HG03520 (cell line): Measurements from ENCODE around the gene PALMD.

Source experiments
- ATAC-seq: cut with Tn5 transposase; IDR thresholded peaks from one replicate; pipeline ENCODE4 v1.9.1; 2021; ENCODE audit warnings: mild to moderate bottlenecking, moderate library complexity; ENCODE audit not compliant: unreplicated experiment

The PALMD gene

DNA sequence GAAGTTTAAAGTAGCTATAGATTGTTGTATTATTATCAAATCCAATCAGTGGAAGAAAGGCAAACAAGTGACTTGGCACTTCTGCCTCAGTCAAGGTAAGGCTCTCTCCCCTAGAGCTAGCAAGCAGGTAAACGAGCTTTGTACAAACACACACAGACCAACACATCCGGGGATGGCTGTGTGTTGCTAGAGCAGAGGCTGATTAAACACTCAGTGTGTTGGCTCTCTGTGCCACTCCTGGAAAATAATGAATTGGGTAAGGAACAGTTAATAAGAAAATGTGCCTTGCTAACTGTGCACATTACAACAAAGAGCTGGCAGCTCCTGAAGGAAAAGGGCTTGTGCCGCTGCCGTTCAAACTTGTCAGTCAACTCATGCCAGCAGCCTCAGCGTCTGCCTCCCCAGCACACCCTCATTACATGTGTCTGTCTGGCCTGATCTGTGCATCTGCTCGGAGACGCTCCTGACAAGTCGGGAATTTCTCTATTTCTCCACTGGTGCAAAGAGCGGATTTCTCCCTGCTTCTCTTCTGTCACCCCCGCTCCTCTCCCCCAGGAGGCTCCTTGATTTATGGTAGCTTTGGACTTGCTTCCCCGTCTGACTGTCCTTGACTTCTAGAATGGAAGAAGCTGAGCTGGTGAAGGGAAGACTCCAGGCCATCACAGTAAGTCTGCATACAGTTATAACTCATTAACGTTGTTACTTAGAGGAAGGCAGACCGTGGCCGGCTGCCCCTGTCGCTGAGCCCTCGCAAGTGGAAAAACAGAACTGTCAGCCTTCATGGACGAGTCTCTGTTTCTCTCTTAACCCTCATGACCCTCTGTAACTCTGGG lies at the start of gene PALMD:
PALMD (plus strand) TSS at position 415 of the 833 bp plus-strand sequence; CDS start at position 620, 205 bp downstream.
- no peak for ATAC-seq

DNA sequence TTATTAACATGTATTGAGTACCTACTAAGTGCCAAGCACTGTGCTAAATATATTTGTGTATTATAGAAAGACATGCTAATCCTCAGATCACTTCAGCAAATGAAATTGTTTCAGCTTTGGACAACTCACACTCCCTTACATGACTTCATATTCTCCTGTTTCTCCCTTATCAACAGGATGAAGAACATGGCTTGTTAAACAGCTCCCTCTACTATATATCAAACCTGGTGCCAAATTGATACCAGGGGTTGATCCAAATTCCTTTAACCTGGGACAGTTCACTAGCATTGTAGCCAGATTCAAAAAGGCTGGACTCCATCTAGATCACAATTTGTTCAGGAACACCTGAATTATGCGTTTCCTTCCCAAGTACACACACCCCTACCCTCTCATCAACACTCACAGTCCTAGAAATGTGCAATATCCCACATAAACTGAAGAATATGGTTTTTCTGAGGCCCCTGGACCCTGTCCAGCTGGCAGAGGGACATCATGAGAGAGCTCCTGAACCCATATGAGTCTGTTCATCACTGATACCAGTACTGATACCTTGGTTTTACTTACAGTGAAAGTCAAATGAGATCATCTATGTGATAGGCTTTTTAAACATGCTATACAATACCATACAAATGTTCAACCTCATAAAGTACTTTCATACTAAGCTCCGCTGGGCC lies 47.0 kb upstream of the PALMD start:
- ATAC-seq, result no peak

DNA sequence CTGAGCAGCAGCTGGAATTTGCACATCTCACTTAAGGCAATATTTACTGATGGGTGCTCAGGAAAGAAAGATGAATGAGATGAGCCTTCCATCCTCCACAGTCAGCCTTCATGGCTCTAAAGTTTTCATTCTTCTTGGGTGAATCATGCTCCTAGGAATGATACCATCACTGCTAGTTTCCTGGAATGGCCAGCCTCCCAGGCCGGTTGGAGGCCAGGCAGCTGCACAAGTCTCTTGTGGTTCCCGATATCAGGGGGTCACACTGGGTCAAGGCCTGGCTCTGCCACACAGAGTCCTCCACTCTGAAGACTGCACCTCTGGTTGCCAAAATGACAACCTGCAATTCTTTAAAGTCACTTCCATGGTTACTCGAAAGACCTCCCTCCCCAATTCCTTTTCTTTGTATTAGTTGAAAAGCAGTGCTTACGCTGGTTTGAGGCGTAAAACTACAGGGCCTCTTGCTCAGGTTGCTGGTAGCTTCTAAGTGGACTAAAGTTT lies 46.2 kb upstream of the PALMD start:
- no peak for ATAC-seq

GRCh38 chr1:99600782-99601181 lies 45.1 kb upstream of the PALMD start:
- ATAC-seq, result no peak

GRCh38 chr1:99601208-99601607 lies 44.7 kb upstream of the PALMD start:
- ATAC-seq, result no peak

DNA sequence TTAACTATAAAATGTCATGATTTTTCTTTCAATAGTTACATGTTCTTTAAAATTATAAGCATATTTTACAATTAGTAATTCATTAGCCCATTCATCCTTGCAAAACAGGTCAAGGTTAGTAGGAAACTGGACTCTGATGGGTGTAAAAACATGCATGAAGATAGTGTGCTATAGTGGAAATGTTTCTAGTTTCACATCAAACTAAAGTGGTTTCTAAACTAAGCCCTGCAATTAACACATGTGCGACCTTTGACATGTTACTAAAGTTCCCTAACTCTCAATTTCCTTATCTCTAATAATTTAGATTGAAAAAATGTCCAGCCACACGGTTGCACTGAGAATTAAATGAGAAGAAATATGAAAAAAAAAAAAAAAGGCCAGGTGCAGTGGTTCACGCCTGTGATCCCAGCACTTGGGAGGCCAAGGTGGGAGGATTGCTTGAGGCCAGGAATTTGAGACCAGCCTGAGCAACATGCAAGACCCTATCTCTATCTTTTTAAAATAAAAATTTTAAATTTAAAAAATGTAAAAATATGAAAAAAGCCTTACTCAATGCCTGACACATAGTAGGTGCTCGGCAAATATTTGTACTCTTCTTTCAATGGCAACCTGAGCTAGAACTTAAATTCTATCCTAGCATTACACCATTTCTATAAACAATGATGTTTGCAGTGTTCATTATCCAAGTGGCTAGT lies 44.1 kb upstream of the PALMD start:
- no peak for ATAC-seq

- ATAC-seq, result no peak
Measured at GRCh38 chr1:99602404-99602969, 43.4 kb upstream of the PALMD start.

- no peak for ATAC-seq
Measured at GRCh38 chr1:99603699-99604560, 42.0 kb upstream of the PALMD start.

GRCh38 chr1:99606306-99606705 lies 39.6 kb upstream of the PALMD start:
- ATAC-seq, result no peak

GRCh38 chr1:99607590-99607989 lies 38.3 kb upstream of the PALMD start:
- no peak for ATAC-seq

GRCh38 chr1:99608058-99608457 lies 37.9 kb upstream of the PALMD start:
- ATAC-seq, result no peak

- no peak for ATAC-seq
Measured at GRCh38 chr1:99613716-99614115, 32.2 kb upstream of the PALMD start.

DNA sequence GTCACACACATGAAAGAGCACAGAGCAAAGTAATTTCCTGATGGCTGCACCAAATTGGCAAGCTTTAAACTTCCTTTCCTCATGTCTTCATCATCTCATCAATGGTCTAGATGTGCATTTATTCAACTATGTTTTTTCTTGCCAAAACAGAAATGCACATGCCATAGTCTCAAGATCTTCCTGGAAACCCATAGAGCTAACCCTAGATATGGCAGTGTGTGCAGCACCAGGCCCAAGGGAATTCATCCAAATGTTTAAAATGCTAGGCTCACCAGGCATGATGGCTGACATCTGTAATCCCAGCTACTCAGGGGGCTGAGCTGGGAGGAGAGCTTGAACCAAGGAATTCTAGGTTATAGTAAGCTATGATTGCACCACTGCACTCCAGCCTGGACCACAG lies 31.2 kb upstream of the PALMD start:
- no peak for ATAC-seq

DNA sequence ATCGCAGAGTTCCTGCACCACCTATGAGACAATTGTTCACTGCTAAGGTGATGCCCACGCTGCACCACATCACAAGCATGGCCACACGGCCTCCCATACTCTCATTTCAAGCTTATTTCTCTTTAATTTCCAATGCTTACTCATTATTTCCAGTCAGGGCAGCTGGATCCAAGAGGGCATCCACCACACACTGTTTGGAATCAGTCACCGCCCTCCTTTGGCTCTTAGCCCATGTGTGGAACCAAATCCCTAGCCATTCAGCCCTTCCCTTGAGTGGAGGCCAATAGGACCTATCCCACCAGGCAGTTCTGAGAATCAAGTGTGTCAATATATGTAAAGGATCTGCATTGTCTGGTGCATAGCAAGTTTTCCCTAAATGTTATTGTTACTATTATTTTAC lies 26.3 kb upstream of the PALMD start:
- no peak for ATAC-seq

DNA sequence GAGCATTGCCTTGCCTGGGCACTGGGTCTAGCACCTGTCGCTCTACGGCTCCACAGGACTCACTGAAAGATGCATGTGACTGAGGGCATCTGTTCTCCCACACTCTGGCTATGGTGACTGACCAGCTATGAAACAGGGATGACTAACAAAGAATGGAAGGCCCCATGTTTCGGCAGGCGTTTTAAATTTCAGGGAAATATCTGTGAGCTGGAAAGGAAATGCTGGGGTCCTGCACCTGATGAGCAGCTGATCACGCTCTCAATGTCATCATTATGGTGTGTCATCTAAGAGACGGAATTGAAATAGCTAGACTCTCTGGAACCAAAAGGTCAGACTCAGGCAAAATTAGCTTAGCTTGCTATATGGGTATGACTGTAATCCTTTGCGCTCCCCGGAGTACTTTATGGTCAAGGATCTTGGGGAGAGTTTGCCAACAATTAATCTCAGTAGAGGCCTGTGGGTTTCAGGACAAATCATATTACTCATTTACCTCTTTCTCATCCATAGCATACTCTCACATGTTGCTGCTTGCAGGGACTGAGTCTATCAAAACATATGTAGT lies 24.5 kb upstream of the PALMD start:
- ATAC-seq, result no peak

DNA sequence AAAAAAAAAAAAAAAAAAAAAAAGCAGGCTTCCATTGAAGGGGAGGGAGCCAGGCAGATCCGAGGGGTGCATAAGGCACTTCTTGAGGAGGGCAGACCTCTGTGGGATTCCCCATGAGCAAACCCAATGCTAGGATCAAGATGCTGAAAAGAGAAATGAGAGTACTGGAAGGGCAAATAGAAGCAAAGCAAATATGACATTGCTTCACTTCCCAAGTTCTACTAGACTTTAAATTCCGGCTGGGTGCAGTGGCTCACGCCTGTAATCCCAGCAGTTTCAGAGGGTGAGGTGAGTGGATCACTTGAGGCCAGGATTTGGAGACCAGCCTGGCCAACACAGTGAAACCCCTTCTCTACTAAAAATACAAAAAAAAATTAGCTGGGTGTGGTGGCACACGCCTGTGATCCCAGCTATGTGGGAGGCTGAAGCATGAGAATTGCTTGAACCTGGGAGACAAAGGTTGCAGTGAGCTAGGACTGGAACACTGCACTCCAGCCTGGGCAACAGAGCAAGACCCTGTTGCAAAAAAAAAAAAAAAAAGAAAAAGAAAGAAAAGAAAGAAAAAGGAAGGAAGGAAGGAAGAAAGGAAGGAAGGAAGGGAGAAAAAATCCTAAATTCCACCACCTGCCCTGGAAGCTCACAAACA lies 23.1 kb upstream of the PALMD start:
- no peak for ATAC-seq

DNA sequence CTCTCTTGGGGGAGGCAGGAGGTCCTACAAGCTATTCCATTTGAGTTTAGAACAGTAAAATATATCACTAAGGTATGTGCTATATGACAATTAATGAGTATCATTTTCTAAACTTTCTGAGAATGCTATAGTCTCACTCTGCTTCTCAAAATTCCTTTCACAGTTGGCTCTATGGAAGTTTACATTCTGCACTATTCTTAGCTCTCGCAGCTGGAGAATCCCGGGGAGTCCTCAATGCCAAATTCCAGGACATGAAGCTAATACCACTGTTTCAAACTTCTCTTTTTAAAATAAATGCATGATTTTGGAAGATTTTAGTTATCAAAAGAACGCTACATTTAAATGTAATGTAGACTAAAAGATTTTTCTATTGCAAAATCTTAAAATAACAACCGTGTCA lies 22.4 kb upstream of the PALMD start:
- ATAC-seq, result no peak

GRCh38 chr1:99627615-99628014 lies 18.3 kb upstream of the PALMD start:
- ATAC-seq, result no peak

DNA sequence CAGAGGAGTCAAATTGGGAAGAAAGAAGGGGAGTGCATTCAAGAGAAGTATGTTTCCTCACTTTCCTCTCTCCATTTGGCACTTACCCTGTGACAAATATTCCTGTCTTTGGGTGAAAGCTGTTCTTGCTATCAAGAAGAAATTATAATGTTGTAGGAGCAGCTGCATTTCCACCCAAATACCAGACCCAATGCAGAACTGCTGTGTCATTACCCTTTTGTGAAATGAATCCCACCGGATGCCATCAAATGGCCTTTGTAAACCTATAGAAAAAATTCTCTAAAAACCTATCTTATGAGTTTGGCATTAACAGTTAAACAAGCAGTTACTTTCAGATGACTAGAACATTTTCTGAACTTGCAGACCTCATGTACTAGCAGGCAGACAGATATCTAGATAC lies 16.7 kb upstream of the PALMD start:
- no peak for ATAC-seq
